Caco-2 (cell line): Measurements from ENCODE around the gene MN1. TPM values are rescaled to one million over a fixed set of nuclear protein-coding genes. Genes with fewer than 3 reads are reported as not detected.

Source experiments
- BruUV-seq: library from RNA; stranded (reverse); fragments of 400-500 nt; replicated peaks from 2 replicates; lab custom pipeline; 2021; lab: Mats Ljungman, UMichigan
- CTCF ChIA-PET: fragments of 300-600 bp; sonication (Branson Sonifier 250); formaldehyde crosslinking; loops from one replicate; lab custom pipeline; 2022; ENCODE audit warnings: antibody characterized with exemption; lab: Charles Lee
- POLR2A ChIA-PET: fragments of 300-600 bp; sonication (Branson Sonifier 250); formaldehyde crosslinking; loops from one replicate; lab custom pipeline; 2022; ENCODE audit warnings: antibody characterized with exemption; lab: Charles Lee
- DNase-seq, 2 experiments: peaks; one replicate each; pipeline versions ENCODE4 v3.0.0 to v3.0.0-alpha.2; 2020 to 2022
- H3K27me3 ChIP-seq: replicated peaks from 2 replicates; pipeline ENCODE4 v1.6.0; 2011; ENCODE audit warnings: low read length; ENCODE audit not compliant: control insufficient read depth, insufficient read depth
- H3K36me3 ChIP-seq: 2 replicates; pipeline ENCODE4 v1.5.1; 2011; ENCODE audit warnings: low read length; ENCODE audit not compliant: control insufficient read depth, insufficient read depth
- H3K4me1 ChIP-seq: fragments of 250-450 bp; sonication (Bioruptor Pico); 2 replicates; pipeline ENCODE4 v1.5.1; 2020; ENCODE audit warnings: mild to moderate bottlenecking
- H3K4me3 ChIP-seq: 2 replicates; pipeline ENCODE4 v1.5.1; 2011; ENCODE audit warnings: low read depth, mild to moderate bottlenecking, control low read depth, low read length
- H3K9me3 ChIP-seq: fragments of 250-450 bp; sonication (Bioruptor Pico); 2 replicates; pipeline ENCODE4 v1.5.1; 2020; ENCODE audit warnings: mild to moderate bottlenecking, moderate library complexity
- H3K27ac Mint-ChIP-seq: one replicate; pipeline ENCODE4 v1.8.0; 2022; ENCODE audit warnings: mixed read lengths; ENCODE audit not compliant: unreplicated experiment
- H3K27me3 Mint-ChIP-seq: one replicate; pipeline ENCODE4 v1.8.0; 2022; ENCODE audit warnings: mixed read lengths; ENCODE audit not compliant: insufficient read depth, unreplicated experiment
- H3K36me3 Mint-ChIP-seq: one replicate; pipeline ENCODE4 v1.8.0; 2022; ENCODE audit warnings: mild to moderate bottlenecking, mixed read lengths; ENCODE audit not compliant: insufficient read depth, unreplicated experiment
- H3K4me1 Mint-ChIP-seq: one replicate; pipeline ENCODE4 v1.8.0; 2022; ENCODE audit warnings: low read depth, mixed read lengths; ENCODE audit not compliant: unreplicated experiment
- H3K4me3 Mint-ChIP-seq: one replicate; pipeline ENCODE4 v1.8.0; 2022; ENCODE audit warnings: mild to moderate bottlenecking, moderate library complexity, mixed read lengths; ENCODE audit not compliant: unreplicated experiment
- H3K9me3 Mint-ChIP-seq: one replicate; pipeline ENCODE4 v1.8.0; 2022; ENCODE audit warnings: mixed read lengths; ENCODE audit not compliant: unreplicated experiment
- CTCF ChIP-seq, 2 experiments: fragments of 200-600 bp in 1 of 2; IDR thresholded peaks; 1 replicate in 1 of 2; 2 replicates in 1 of 2; pipeline versions ENCODE4 v1.5.1 to v1.8.0; 2011 to 2022; ENCODE audit warnings: antibody characterized with exemption in 1 of 2, control low read depth in 1 of 2, inconsistent platforms in 1 of 2, low read depth in 1 of 2, low read length in 1 of 2, mild to moderate bottlenecking in 1 of 2, moderate library complexity in 1 of 2; ENCODE audit not compliant: insufficient read depth in 1 of 2, severe bottlenecking in 1 of 2, unreplicated experiment in 1 of 2
- intact Hi-C: fragments of 100-400 bp; cut with micrococcal nuclease; formaldehyde crosslinking; loops from one replicate; pipeline ENCODE4 v1.10.0; 2022; ENCODE audit not compliant: unreplicated experiment
- total RNA-seq: library from RNA; stranded (reverse); gene quantifications from 2 replicates; pipeline ENCODE4 v1.2.3, GENCODE V29; 2022

The MN1 gene
- total RNA-seq, 1 experiment from 2014 or later = 0.32 TPM

- intact Hi-C loops = no loop called here
- TF ChIP-seq CTCF (IDR thresholded peaks at IDR 0.05; ENCODE audit: insufficient read depth in 1 of 2, low read depth in 1 of 2, low read length in 1 of 2, severe bottlenecking in 1 of 2, unreplicated experiment in 1 of 2) = no peak
- Mint-ChIP-seq H3K4me1 (no peaks in the 10 kb centered on the region), H3K27ac (no peak overlapping the region), H3K27me3 (peaks cover 2% of the 10 kb centered on the region), H3K36me3 (no peaks in the 10 kb centered on the region), H3K4me3 (no peak overlapping the region), H3K9me3 (peaks cover 10% of the 10 kb centered on the region)
- no TSS peak for BruUV-seq
- POLR2A ChIA-PET = no interaction called here
- no peak for DNase-seq
- CTCF ChIA-PET = no interaction called here
- no peaks in the 10 kb centered on the region for H3K27me3 ChIP-seq
- H3K9me3 ChIP-seq = peaks cover 10% of the 10 kb centered on the region; the same call in 1 of the 2 replicates
- H3K36me3 ChIP-seq = no peaks in the 10 kb centered on the region
- no peaks in the 10 kb centered on the region for H3K4me1 ChIP-seq
- no peak overlapping the region for H3K4me3 ChIP-seq
Observed at GRCh38 chr22:27698813-27699212, 102.7 kb downstream of the MN1 start.

Other genes starting within 250 kb of the MN1 start
- 76.8 and 81.7 TPM in 2 replicates for gene PITPNB, start 117.5 kb upstream of the MN1 start, total RNA-seq